Raji (cell line): ENCODE results near the gene PSAP.

ENCODE experiments used
- POLR2A ChIP-seq: IDR thresholded peaks from 2 replicates; pipeline ENCODE4 v1.6.1; 2011; ENCODE audit warnings: low read depth, low read length, control low read depth; ENCODE audit not compliant: insufficient read depth

Gene PSAP

GRCh38 chr10:71850743-71851464 is at the start of gene PSAP:
Gene PSAP (minus strand): TSS chr10:71851251. CDS start chr10:71851221, 30 bp downstream.
- TF ChIP-seq POLR2A: peak; percentile 98

- TF ChIP-seq POLR2A: no peak
These were observed 49.6 kb upstream of the PSAP start for GRCh38 chr10:71900441-71901180.

GRCh38 chr10:71899665-71900412 is 48.8 kb upstream of the PSAP start:
- no peak for TF ChIP-seq POLR2A

DNA sequence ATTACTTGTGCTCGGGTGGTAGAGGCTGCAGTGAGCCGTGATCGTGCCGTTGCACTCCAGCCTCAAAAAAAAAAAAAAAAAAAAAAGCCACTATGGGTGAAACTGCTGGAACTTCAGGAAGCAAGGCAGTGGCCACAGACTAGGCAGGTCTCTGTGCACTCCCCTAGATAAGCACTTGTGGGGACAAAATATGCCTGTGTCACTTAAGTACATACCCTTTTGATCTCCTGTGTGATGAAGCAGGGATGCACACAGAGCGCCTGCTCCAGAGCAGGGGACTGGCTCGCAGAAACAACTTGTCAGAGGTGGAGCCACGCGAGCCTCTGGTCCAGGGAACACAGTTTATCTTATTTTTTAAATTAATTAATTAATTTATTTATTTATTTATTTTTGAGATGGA is 42.9 kb upstream of the PSAP start:
- TF ChIP-seq POLR2A: no peak

- TF ChIP-seq POLR2A: no peak
These were observed 42.3 kb upstream of the PSAP start for GRCh38 chr10:71893258-71893815.

DNA sequence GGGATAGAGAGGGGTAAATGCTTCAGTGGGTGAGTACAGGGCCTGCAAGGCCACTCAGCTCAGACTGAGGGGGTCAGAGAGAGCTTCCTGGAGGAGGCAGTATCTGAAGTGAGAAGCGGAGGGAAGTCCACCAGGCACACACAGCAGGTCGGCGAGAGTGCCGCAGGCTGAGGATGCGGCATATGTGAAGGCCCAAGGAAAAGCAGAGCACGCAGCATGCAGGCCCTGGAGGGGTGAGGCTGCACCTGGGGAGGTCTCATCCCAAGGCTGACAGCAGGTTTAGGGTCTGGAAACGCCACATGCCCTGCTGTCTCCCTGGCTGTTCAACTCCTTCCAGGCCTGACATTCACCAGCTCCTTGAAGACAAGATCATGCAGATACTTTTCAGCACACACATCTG is 40.4 kb upstream of the PSAP start:
- TF ChIP-seq POLR2A: no peak

DNA sequence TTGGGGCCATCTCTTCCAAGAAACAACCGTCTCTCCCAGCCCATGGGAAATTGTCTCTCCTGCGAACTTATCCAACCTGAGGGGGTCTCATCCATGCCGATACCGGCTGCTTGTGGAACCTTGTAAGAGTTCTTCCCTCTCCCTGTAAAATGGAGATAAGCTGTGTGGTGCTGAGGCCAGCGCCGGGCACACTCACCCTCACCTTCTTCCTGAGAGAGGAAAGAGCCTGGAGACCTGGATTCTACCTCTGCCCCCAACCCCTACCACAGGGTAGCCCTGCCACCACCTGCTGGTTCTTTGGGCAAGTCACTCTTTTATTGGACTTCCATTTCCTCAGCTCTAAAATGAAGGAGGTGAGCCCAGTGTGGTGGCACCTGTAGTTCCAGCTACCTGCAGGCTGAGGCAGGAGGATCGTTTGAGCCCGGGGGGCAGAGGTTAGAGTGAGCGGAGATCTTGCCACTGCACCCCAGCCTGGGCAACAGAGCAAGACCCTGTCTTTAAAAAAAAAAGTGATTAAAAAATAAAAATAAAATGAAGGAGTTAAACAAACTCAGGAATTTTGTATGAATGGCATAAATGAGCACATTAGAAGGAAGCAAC is 38.4 kb upstream of the PSAP start:
- TF ChIP-seq POLR2A: no peak

GRCh38 chr10:71888623-71889387 is 37.8 kb upstream of the PSAP start:
- no peak for TF ChIP-seq POLR2A

- TF ChIP-seq POLR2A: no peak
These were observed 37.2 kb upstream of the PSAP start for GRCh38 chr10:71888248-71888622.

- no peak for TF ChIP-seq POLR2A
These were observed 36.7 kb upstream of the PSAP start for GRCh38 chr10:71887743-71888142.

GRCh38 chr10:71882813-71883659 is 32.0 kb upstream of the PSAP start:
- TF ChIP-seq POLR2A: no peak

GRCh38 chr10:71881647-71882355 is 30.8 kb upstream of the PSAP start:
- no peak for TF ChIP-seq POLR2A
